ENCODE data around the gene TUBG2. TPM values are rescaled to one million over a fixed set of nuclear protein-coding genes. Genes with fewer than 3 reads are reported as not detected.

Gene TUBG2
- total and polyA plus RNA-seq, 10 donors, result 4.9 to 24.9 (median 15.2) TPM

DNA sequence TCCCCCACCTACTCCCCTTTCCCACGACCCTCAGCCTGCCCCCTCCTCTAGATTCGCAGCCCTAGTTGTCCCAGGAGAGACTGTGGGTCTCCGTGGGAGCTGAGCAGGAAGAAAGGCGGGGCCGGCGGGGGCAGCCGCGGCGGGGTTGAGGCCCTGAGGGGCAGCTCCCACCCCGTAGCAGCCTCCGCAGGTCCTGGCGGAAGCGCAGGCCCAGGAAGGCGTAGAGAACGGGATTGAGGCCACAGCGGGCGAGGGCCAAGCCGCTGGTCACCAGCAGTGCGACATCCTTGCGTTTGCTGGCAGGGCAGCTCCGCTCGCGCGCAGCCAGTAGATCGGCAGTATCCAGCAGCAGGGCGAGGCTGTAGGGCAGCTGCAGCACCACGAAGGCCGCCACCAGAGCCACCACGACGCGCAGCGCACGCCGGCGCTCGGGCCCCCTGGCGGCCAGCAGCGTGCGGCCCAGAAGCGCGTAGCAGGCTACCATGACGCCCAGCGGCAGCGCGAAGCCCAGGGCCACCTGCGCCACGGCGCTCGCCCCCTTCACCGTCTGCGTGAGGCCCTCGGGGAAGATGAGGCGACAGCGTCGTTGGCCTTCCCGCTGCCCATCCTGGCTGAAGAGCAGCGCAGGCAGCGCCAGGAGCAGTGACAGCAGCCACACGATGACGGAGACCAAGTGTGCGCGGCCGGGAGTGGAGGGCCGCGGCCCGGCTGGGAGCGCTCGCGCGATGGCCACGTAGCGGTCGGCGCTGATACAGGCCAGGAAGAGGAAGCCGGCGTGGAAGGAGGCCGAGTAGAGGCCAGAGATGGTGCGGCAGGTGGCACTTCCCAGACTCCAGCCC, 20.6 kb downstream of the TUBG2 start:
- peak; percentile 96 for DNase-seq
- Histone ChIP-seq H3K36me3 (no peaks in the 10 kb centered on the region), H3K27me3 (replicated peaks in 1 of 7) (peaks cover 0 to 71% (median 26%) of the 10 kb centered on the region in 7 donors), H3K9me3 (no peaks in the 10 kb centered on the region), H3K4me1 (peaks cover 57 to 95% (median 89%) of the 10 kb centered on the region in 6 donors), H3K27ac (peak overlapping the region; percentile 58 to 96 (median 94)), H3K4me3 (peak overlapping the region; percentile 3 to 90 (median 76))
- TF ChIP-seq POLR2AphosphoS5 (IDR thresholded peaks at IDR 0.05), result peak; percentile 67 to 86 (median 84)
- peak in 1 of 3 donors; percentile 3 for TF ChIP-seq POLR2A (IDR thresholded peaks at IDR 0.05)
- TF ChIP-seq, protein P1, sequence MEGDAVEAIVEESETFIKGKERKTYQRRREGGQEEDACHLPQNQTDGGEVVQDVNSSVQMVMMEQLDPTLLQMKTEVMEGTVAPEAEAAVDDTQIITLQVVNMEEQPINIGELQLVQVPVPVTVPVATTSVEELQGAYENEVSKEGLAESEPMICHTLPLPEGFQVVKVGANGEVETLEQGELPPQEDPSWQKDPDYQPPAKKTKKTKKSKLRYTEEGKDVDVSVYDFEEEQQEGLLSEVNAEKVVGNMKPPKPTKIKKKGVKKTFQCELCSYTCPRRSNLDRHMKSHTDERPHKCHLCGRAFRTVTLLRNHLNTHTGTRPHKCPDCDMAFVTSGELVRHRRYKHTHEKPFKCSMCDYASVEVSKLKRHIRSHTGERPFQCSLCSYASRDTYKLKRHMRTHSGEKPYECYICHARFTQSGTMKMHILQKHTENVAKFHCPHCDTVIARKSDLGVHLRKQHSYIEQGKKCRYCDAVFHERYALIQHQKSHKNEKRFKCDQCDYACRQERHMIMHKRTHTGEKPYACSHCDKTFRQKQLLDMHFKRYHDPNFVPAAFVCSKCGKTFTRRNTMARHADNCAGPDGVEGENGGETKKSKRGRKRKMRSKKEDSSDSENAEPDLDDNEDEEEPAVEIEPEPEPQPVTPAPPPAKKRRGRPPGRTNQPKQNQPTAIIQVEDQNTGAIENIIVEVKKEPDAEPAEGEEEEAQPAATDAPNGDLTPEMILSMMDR (IDR thresholded peaks at IDR 0.05 in 8 of 11, conservative IDR thresholded peaks at IDR 0.05 in 3 of 11), result peak; percentile 84 to 99 (median 94)
- intact Hi-C loops (cut with DNase I; ENCODE audit: low total_unique reads), result loop anchor here (5.0 kb wide), 1 partner anchor 72 kb away; the partner anchor contains the start of genes RETREG3 and TUBG1
- 2 to 11% (median 4%) methylated on average over 32 to 78 of the region's 78 CpGs for whole genome bisulfite sequencing, 5 donors

DNA sequence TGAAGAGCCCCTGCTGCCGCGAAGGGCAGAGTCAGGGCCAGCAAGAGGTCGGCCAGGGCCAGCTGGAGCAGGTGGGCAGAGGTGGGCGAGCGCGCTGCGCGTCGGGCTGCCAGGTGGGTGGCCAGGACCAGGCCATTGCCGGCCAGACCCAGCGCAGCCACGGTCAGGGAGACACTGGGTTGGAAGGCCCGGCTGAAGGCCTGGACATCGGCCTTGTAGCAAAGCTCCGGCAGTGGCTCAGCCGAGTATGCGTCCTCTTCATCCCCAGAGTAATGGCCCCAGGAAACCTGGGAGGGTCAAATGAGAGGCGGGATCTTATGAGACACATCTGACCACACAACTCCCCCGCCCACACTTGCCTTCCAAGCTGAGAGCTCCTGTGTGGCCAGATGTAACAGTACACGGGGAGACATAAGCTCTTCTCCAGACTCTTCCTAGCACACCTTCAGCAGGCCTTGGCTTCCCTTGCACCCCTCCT, 21.3 kb downstream of the TUBG2 start:
- Histone ChIP-seq H3K4me1 (peaks cover 52 to 88% (median 83%) of the 10 kb centered on the region in 6 donors), H3K9me3 (no peaks in the 10 kb centered on the region)

GRCh38 chr17:42681976-42682721, 23.1 kb downstream of the TUBG2 start, which contains the start of gene CNTNAP1:
CNTNAP1 (plus strand) TSS chr17:42682531; CDS start chr17:42682830, 299 bp downstream.
- H3K27me3 ChIP-seq (replicated peaks in 1 of 7), result peaks cover 0 to 61% (median 6%) of the 10 kb centered on the region in 7 donors
- peaks cover 42 to 71% (median 67%) of the 10 kb centered on the region in 6 donors for H3K4me1 ChIP-seq
- H3K27ac ChIP-seq, result peak within 1 kb of the TSS in 7 of 8 donors; percentile 46 to 75 (median 69)
- TF ChIP-seq POLR2A (IDR thresholded peaks at IDR 0.05), result no peak
- TF ChIP-seq POLR2AphosphoS5 (IDR thresholded peaks at IDR 0.05), result peak in 1 of 3 donors; percentile 57
- H3K4me3 ChIP-seq, result peak within 1 kb of the TSS; percentile 21 to 68 (median 35)
- DNase-seq, result no peak
- peaks cover 0 to 12% (median 0%) of the 10 kb centered on the region in 6 donors for H3K36me3 ChIP-seq
- no peaks in the 10 kb centered on the region for H3K9me3 ChIP-seq
- WGBS, 5 donors, result 6 to 11% (median 7%) methylated on average over 21 to 22 of the region's 22 CpGs
- intact Hi-C loops (cut with DNase I; ENCODE audit: low total_unique reads), result no loop called here

More for the DNA sequence above, 21.3 kb downstream of the TUBG2 start:
- WGBS, 5 donors, result 56 to 79% (median 69%) methylated on average over 14 to 20 of the region's 20 CpGs
- H3K4me3 ChIP-seq, result peak overlapping the region in 7 of 8 donors; percentile 38 to 90 (median 79)
- H3K27ac ChIP-seq, result peak overlapping the region; percentile 58 to 96 (median 94)
- TF ChIP-seq, protein P1 (IDR thresholded peaks at IDR 0.05 in 8 of 11, conservative IDR thresholded peaks at IDR 0.05 in 3 of 11), result no peak
- TF ChIP-seq POLR2A (IDR thresholded peaks at IDR 0.05) (no peak), POLR2AphosphoS5 (IDR thresholded peaks at IDR 0.05) (no peak)
- DNase-seq, result no peak
- intact Hi-C loops (cut with DNase I; ENCODE audit: low total_unique reads), result no loop called here
- H3K27me3 ChIP-seq (replicated peaks in 1 of 7), result peaks cover 0 to 70% (median 20%) of the 10 kb centered on the region in 7 donors
- peaks cover 0 to 5% (median 0%) of the 10 kb centered on the region in 6 donors for H3K36me3 ChIP-seq

DNA sequence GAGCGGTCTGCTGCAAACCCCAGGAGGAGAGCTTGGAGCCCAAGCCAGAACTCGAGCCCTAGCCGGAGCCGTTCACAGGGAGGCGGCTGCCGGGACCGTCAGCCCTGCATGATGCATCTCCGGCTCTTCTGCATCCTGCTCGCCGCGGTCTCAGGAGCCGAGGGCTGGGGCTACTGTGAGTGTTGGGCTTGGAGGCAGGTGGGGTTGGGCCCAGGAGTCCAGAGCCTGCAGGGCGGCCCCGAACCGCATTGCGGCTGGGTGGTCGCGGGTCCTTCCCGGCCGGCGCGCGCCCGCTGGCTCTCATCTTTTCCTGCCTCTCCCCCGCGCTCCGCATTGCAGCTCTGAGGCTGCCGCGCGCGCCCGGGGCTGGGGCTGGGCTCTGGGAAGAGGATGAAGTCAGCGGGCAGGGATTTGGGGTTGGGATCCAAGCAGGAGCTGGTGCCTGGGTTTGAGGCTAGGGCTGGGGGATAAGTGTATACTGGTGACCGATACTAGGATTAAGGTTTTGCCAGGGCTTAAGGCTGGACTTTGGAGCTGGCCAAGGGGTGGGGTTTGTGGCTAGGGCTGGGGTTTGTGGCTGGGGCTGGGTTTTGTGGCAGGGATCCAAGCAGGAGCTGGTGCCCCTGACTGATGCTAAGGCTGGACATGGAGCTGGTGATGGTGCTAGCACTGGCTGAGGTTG, 23.8 kb downstream of the TUBG2 start:
- Histone ChIP-seq H3K27me3 (replicated peaks in 1 of 7) (peaks cover 0 to 65% (median 6%) of the 10 kb centered on the region in 7 donors), H3K4me1 (peaks cover 35 to 64% (median 60%) of the 10 kb centered on the region in 6 donors), H3K27ac (peak overlapping the region in 7 of 8 donors; percentile 46 to 75 (median 69)), H3K36me3 (peaks cover 0 to 19% (median 0%) of the 10 kb centered on the region in 6 donors), H3K4me3 (peak overlapping the region; percentile 21 to 68 (median 35)), H3K9me3 (no peaks in the 10 kb centered on the region)
- no peak for DNase-seq
- WGBS, 5 donors, result 1 to 8% (median 2%) methylated on average over 25 to 34 of the region's 34 CpGs
- intact Hi-C loops (cut with DNase I; ENCODE audit: low total_unique reads), result no loop called here
- TF ChIP-seq, protein P1 (IDR thresholded peaks at IDR 0.05 in 8 of 11, conservative IDR thresholded peaks at IDR 0.05 in 3 of 11), result no peak
- TF ChIP-seq POLR2AphosphoS5 (IDR thresholded peaks at IDR 0.05) (peak in 2 of 3 donors; percentile 32 to 55), POLR2A (IDR thresholded peaks at IDR 0.05) (no peak)
